ENCODE results near the gene CENPA.

Gene CENPA

GRCh38 chr2:26763019-26763418, 22.8 kb upstream of the CENPA start:
- TF ChIP-seq USF1 (IDR thresholded peaks at IDR 0.05) (no peak), REST (IDR thresholded peaks at IDR 0.05; ENCODE audit: low read depth) (no peak), MAX (IDR thresholded peaks at IDR 0.05) (peak; percentile 33), TCF12 (IDR thresholded peaks at IDR 0.05; ENCODE audit: low read depth) (peak; percentile 66), EGR1 (IDR thresholded peaks at IDR 0.05) (no peak), EP300 (IDR thresholded peaks at IDR 0.05; ENCODE audit: borderline replicate concordance) (peak; percentile 82), ZBTB7A (IDR thresholded peaks at IDR 0.05; ENCODE audit: low read depth) (no peak), TAF1 (IDR thresholded peaks at IDR 0.05; ENCODE audit: low read depth) (no peak), NFIC (IDR thresholded peaks at IDR 0.05) (peak; percentile 71), TEAD4 (IDR thresholded peaks at IDR 0.05) (peak; percentile 73), CEBPB (IDR thresholded peaks at IDR 0.05) (no peak), FOXM1 (IDR thresholded peaks at IDR 0.05; ENCODE audit: borderline replicate concordance, low read depth) (peak; percentile 65; the same call in 1 of the 2 replicates)

- TF ChIP-seq EGR1 (IDR thresholded peaks at IDR 0.05) (no peak), CEBPB (IDR thresholded peaks at IDR 0.05) (no peak), TAF1 (IDR thresholded peaks at IDR 0.05; ENCODE audit: low read depth) (peak; percentile 59), FOXM1 (IDR thresholded peaks at IDR 0.05; ENCODE audit: borderline replicate concordance, low read depth) (no peak), MAX (IDR thresholded peaks at IDR 0.05) (peak; percentile 77), TCF12 (IDR thresholded peaks at IDR 0.05; ENCODE audit: low read depth) (peak; percentile 40; the same call in 1 of the 2 replicates), ZBTB7A (IDR thresholded peaks at IDR 0.05; ENCODE audit: low read depth) (peak; percentile 73; the same call in 1 of the 2 replicates), USF1 (IDR thresholded peaks at IDR 0.05) (peak; percentile 99)
Observed at GRCh38 chr2:26764078-26764887, 21.6 kb upstream of the CENPA start, which contains the start of gene SLC35F6. SLC35F6 (plus strand) TSS chr2:26764284; CDS start chr2:26764350, 66 bp downstream.

GRCh38 chr2:26764906-26765305, 20.9 kb upstream of the CENPA start:
- TF ChIP-seq TEAD4 (IDR thresholded peaks at IDR 0.05) (no peak), ZBTB7A (IDR thresholded peaks at IDR 0.05; ENCODE audit: low read depth) (no peak), RAD21 (IDR thresholded peaks at IDR 0.05; ENCODE audit: low read depth) (no peak), NFIC (IDR thresholded peaks at IDR 0.05) (no peak), EP300 (IDR thresholded peaks at IDR 0.05; ENCODE audit: borderline replicate concordance) (no peak), YY1 (IDR thresholded peaks at IDR 0.05; ENCODE audit: low read depth) (no peak), MAX (IDR thresholded peaks at IDR 0.05) (no peak)

- TF ChIP-seq EGR1 (IDR thresholded peaks at IDR 0.05) (no peak), FOXM1 (IDR thresholded peaks at IDR 0.05; ENCODE audit: borderline replicate concordance, low read depth) (no peak), EP300 (IDR thresholded peaks at IDR 0.05; ENCODE audit: borderline replicate concordance) (no peak), YY1 (IDR thresholded peaks at IDR 0.05; ENCODE audit: low read depth) (no peak), REST (IDR thresholded peaks at IDR 0.05; ENCODE audit: low read depth) (no peak), NFIC (IDR thresholded peaks at IDR 0.05) (no peak), CEBPB (IDR thresholded peaks at IDR 0.05) (no peak), ZBTB7A (IDR thresholded peaks at IDR 0.05; ENCODE audit: low read depth) (no peak)
Observed at GRCh38 chr2:26765475-26766200, 20.2 kb upstream of the CENPA start.

GRCh38 chr2:26767129-26767528, 18.7 kb upstream of the CENPA start:
- TF ChIP-seq EGR1 (IDR thresholded peaks at IDR 0.05) (no peak), TEAD4 (IDR thresholded peaks at IDR 0.05) (no peak), ZBTB7A (IDR thresholded peaks at IDR 0.05; ENCODE audit: low read depth) (no peak), TCF12 (IDR thresholded peaks at IDR 0.05; ENCODE audit: low read depth) (no peak), RAD21 (IDR thresholded peaks at IDR 0.05; ENCODE audit: low read depth) (no peak), REST (IDR thresholded peaks at IDR 0.05; ENCODE audit: low read depth) (no peak), CREB1 (IDR thresholded peaks at IDR 0.05; ENCODE audit: low read depth) (no peak), TAF1 (IDR thresholded peaks at IDR 0.05; ENCODE audit: low read depth) (no peak)
